HepG2 (cell line): ENCODE data around the gene NSD2.

Experiments used
- ESRRA ChIP-seq: sonication (generic); formaldehyde crosslinking; IDR thresholded peaks from 2 replicates; pipeline ENCODE4 v1.5.1; 2020; ENCODE audit warnings: mild to moderate bottlenecking, low read depth, missing genetic modification reagents
- KDM1A ChIP-seq: IDR thresholded peaks from 2 replicates; pipeline ENCODE4 v1.6.1; 2016; ENCODE audit warnings: missing compliant biosample characterization
- SIN3A ChIP-seq: IDR thresholded peaks from 2 replicates; pipeline ENCODE4 v1.6.1; 2011; ENCODE audit warnings: low read depth, mild to moderate bottlenecking, control low read depth, low read length, borderline replicate concordance
- TAF15 ChIP-seq: fragments of 200-400 bp; formaldehyde crosslinking; IDR thresholded peaks from one replicate; pipeline ENCODE4 v1.6.1; 2018; ENCODE audit warnings: mild to moderate bottlenecking, low read depth, low read length; ENCODE audit not compliant: poor library complexity, severe bottlenecking
- TCF12 ChIP-seq, 2 experiments: fragments of 450-650 bp in 1 of 2; sonication (generic) in 1 of 2; formaldehyde crosslinking in 1 of 2; IDR thresholded peaks; 2 replicates each; pipeline versions ENCODE4 v1.6.1 to v1.8.0; 2017 to 2022; ENCODE audit warnings: antibody characterized with exemption in 1 of 2, mild to moderate bottlenecking in 1 of 2, missing genetic modification reagents in 1 of 2, moderate library complexity in 1 of 2
- XRCC5 ChIP-seq: fragments of 200-400 bp; formaldehyde crosslinking; optimal IDR thresholded peaks from 2 replicates; pipeline ENCODE3; 2017; ENCODE audit warnings: mild to moderate bottlenecking, low read length
- ZNF121 ChIP-seq: sonication (generic); formaldehyde crosslinking; IDR thresholded peaks from 2 replicates; pipeline ENCODE4 v1.5.0; 2020; ENCODE audit warnings: mild to moderate bottlenecking, missing genetic modification reagents
- ZNF20 ChIP-seq: sonication (generic); formaldehyde crosslinking; IDR thresholded peaks from 2 replicates; pipeline ENCODE4 v1.4.0; 2020; ENCODE audit warnings: mild to moderate bottlenecking, moderate library complexity, missing genetic modification reagents
- TF ChIP-seq, protein P1 (sequence below): sonication (generic); formaldehyde crosslinking; IDR thresholded peaks from 2 replicates; pipeline ENCODE4 v1.4.0; 2020; ENCODE audit warnings: mild to moderate bottlenecking, missing genetic modification reagents
- TF ChIP-seq, protein P2 (sequence below): sonication (generic); formaldehyde crosslinking; IDR thresholded peaks from 2 replicates; pipeline ENCODE4 v1.5.0; 2020; ENCODE audit warnings: mild to moderate bottlenecking, missing genetic modification reagents, moderate library complexity
- TF ChIP-seq, protein P3 (sequence below): fragments of 450-650 bp; IDR thresholded peaks from 2 replicates; pipeline ENCODE4 v1.6.1; 2017; ENCODE audit warnings: mild to moderate bottlenecking

DNA sequence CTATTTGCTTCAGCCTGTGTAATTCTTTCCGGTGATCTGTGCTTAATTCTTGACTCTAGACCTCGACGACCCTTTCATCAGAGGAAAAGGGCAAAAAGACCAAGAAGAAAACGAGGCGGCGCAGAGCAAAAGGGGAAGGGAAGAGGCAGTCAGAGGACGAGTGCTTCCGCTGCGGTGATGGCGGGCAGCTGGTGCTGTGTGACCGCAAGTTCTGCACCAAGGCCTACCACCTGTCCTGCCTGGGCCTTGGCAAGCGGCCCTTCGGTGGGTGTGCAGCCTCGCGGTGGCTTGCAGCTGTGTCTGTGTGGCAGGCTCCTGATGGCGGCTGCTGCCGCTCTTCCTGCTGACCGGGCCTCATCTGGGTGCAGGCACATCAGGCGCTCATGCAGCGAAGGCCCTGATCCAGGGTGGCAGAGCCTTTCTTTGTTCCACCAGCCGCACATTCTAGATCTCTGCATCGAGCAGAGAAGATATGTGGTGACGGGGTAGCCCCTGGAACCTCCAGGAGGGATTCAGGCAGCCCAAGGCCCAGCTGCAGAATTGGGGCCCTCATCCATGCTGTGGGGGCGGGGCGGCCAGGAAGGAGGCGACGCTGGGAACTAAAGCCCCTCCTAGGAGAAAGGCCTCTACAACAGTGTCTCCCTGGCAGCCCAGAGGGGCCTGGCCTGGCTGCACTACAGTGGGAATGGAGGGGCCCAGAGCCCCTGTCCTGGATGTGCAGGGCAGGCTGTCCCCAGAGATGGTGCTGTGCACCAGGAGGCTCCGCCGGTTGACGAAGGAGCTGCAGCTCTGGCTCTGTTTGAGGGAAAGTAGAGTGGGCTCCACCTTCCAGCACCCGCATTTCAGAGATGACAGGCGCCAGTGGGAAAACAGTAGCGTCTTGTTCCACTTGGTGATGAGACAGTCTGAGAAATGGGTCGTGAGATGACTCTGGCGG lies 105.5 kb downstream of the NSD2 start:
- TF ChIP-seq, protein P1, sequence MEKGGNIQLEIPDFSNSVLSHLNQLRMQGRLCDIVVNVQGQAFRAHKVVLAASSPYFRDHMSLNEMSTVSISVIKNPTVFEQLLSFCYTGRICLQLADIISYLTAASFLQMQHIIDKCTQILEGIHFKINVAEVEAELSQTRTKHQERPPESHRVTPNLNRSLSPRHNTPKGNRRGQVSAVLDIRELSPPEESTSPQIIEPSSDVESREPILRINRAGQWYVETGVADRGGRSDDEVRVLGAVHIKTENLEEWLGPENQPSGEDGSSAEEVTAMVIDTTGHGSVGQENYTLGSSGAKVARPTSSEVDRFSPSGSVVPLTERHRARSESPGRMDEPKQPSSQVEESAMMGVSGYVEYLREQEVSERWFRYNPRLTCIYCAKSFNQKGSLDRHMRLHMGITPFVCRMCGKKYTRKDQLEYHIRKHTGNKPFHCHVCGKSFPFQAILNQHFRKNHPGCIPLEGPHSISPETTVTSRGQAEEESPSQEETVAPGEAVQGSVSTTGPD (CRISPR knock-in tag): no peak
- TF ChIP-seq, protein P2, sequence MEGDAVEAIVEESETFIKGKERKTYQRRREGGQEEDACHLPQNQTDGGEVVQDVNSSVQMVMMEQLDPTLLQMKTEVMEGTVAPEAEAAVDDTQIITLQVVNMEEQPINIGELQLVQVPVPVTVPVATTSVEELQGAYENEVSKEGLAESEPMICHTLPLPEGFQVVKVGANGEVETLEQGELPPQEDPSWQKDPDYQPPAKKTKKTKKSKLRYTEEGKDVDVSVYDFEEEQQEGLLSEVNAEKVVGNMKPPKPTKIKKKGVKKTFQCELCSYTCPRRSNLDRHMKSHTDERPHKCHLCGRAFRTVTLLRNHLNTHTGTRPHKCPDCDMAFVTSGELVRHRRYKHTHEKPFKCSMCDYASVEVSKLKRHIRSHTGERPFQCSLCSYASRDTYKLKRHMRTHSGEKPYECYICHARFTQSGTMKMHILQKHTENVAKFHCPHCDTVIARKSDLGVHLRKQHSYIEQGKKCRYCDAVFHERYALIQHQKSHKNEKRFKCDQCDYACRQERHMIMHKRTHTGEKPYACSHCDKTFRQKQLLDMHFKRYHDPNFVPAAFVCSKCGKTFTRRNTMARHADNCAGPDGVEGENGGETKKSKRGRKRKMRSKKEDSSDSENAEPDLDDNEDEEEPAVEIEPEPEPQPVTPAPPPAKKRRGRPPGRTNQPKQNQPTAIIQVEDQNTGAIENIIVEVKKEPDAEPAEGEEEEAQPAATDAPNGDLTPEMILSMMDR (CRISPR knock-in tag): no peak
- TF ChIP-seq TCF12 (IDR thresholded peaks at IDR 0.05) (no peak), TCF12 (CRISPR knock-in tag; IDR thresholded peaks at IDR 0.05) (no peak), KDM1A (CRISPR knock-in tag) (no peak), SIN3A (no peak), XRCC5 (no peak), ESRRA (CRISPR knock-in tag) (no peak), ZNF121 (CRISPR knock-in tag) (no peak), ZNF20 (no peak), TAF15 (no peak)
- TF ChIP-seq, protein P3, sequence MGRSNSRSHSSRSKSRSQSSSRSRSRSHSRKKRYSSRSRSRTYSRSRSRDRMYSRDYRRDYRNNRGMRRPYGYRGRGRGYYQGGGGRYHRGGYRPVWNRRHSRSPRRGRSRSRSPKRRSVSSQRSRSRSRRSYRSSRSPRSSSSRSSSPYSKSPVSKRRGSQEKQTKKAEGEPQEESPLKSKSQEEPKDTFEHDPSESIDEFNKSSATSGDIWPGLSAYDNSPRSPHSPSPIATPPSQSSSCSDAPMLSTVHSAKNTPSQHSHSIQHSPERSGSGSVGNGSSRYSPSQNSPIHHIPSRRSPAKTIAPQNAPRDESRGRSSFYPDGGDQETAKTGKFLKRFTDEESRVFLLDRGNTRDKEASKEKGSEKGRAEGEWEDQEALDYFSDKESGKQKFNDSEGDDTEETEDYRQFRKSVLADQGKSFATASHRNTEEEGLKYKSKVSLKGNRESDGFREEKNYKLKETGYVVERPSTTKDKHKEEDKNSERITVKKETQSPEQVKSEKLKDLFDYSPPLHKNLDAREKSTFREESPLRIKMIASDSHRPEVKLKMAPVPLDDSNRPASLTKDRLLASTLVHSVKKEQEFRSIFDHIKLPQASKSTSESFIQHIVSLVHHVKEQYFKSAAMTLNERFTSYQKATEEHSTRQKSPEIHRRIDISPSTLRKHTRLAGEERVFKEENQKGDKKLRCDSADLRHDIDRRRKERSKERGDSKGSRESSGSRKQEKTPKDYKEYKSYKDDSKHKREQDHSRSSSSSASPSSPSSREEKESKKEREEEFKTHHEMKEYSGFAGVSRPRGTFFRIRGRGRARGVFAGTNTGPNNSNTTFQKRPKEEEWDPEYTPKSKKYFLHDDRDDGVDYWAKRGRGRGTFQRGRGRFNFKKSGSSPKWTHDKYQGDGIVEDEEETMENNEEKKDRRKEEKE: no peak
